K562 (cell line): Measurements from ENCODE around the gene FBXO48. TPM values are rescaled to one million over a fixed set of nuclear protein-coding genes. Genes with fewer than 3 reads are reported as not detected.

ENCODE experiments used
- ATAC-seq: fragments of 200-7000 bp; cut with Tn5 transposase; 3 replicates; pipeline ENCODE4 v1.9.1; 2020; ENCODE audit warnings: moderate library complexity
- BruUV-seq: library from RNA; stranded (reverse); fragments of 400-500 nt; replicated peaks from 2 replicates; lab custom pipeline; 2021; lab: Mats Ljungman, UMichigan
- CTCF ChIA-PET: fragments of 300-600 bp; formaldehyde crosslinking; extraction: SDS; loops from one replicate; lab custom pipeline; 2021; ENCODE audit warnings: low intra/inter-chr PET ratio; lab: Yijun Ruan, JAX
- POLR2A ChIA-PET: fragments of 300-600, 350-650 bp; sonication (Branson Sonifier 250); formaldehyde crosslinking; extraction: SDS; loops from one replicate; lab custom pipeline; 2021; ENCODE audit warnings: antibody characterized with exemption, inconsistent platforms; lab: Yijun Ruan, JAX
- DNase-seq, 4 experiments: peaks; one replicate each; pipeline versions ENCODE4 v3.0.0 to v3.0.0-alpha.2; 2011 to 2018; ENCODE audit warnings: low spot score in 3 of 4, mixed read lengths in 3 of 4; ENCODE audit errors: extremely low read depth in 1 of 4
- FAIRE-seq: peaks from 2 replicates; lab custom pipeline; 2011; peaks lifted over from hg19 to GRCh38; lab: Jason Lieb, UNC
- H2AFZ ChIP-seq: 2 replicates; pipeline ENCODE4 v1.6.0; 2011; ENCODE audit warnings: low read depth, low read length, control low read depth, inconsistent platforms
- H3K27ac ChIP-seq: fragments of 200-600 bp; 3 replicates; pipeline ENCODE4 v1.8.0; 2011; ENCODE audit warnings: low read depth, mild to moderate bottlenecking, control low read depth, inconsistent platforms, low read length, moderate library complexity, mixed read lengths; ENCODE audit errors: extremely low read depth
- H3K27me3 ChIP-seq, 2 experiments: fragments of 300-600 bp in 1 of 2; 2 replicates in 1 of 2; 3 replicates in 1 of 2; pipeline versions ENCODE4 v1.6.0 to v1.8.0; 2011; ENCODE audit warnings: inconsistent platforms in 2 of 2, low read length in 2 of 2, mild to moderate bottlenecking in 1 of 2, mixed read lengths in 1 of 2, moderate library complexity in 1 of 2; ENCODE audit not compliant: control insufficient read depth in 2 of 2, insufficient read depth in 2 of 2
- H3K36me3 ChIP-seq: fragments of 300-600 bp; 3 replicates; pipeline ENCODE4 v1.8.0; 2011; ENCODE audit warnings: mild to moderate bottlenecking, low read length, inconsistent platforms; ENCODE audit not compliant: control insufficient read depth, insufficient read depth
- H3K4me1 ChIP-seq, 2 experiments: fragments of 200-600 bp in 1 of 2; replicated peaks in 1 of 2; 2 replicates in 1 of 2; 3 replicates in 1 of 2; pipeline versions ENCODE4 v1.5.1 to v1.8.0; 2011; ENCODE audit warnings: inconsistent platforms in 2 of 2, low read length in 2 of 2, mild to moderate bottlenecking in 1 of 2, mixed read lengths in 1 of 2, moderate library complexity in 1 of 2; ENCODE audit not compliant: control insufficient read depth in 2 of 2, insufficient read depth in 2 of 2
- H3K4me2 ChIP-seq: 2 replicates; pipeline ENCODE4 v1.6.1; 2011; ENCODE audit warnings: low read length, control low read depth, inconsistent platforms, mixed read lengths; ENCODE audit not compliant: insufficient read depth
- H3K4me3 ChIP-seq: fragments of 200-600 bp; sonication (generic), shearing (Covaris generic); 2 replicates; pipeline ENCODE4 v1.5.1; 2016; ENCODE audit warnings: control low read depth, inconsistent platforms
- H3K79me2 ChIP-seq: fragments of 200-600 bp; 3 replicates; pipeline ENCODE4 v1.8.0; 2011; ENCODE audit warnings: low read length, inconsistent platforms; ENCODE audit not compliant: control insufficient read depth, insufficient read depth
- H3K9ac ChIP-seq, 2 experiments: 2 replicates each; pipeline versions ENCODE4 v1.6.0 to v1.6.1; 2011; ENCODE audit warnings: low read depth in 2 of 2, low read length in 2 of 2, control low read depth in 1 of 2, inconsistent platforms in 1 of 2, mild to moderate bottlenecking in 1 of 2, mixed read lengths in 1 of 2; ENCODE audit not compliant: insufficient read depth in 1 of 2
- H3K9me1 ChIP-seq: one replicate; pipeline ENCODE4 v1.6.0; 2011; ENCODE audit warnings: inconsistent platforms, mild to moderate bottlenecking, low read length, moderate library complexity; ENCODE audit not compliant: control insufficient read depth, insufficient read depth
- H3K9me3 ChIP-seq: replicated peaks from 2 replicates; pipeline ENCODE4 v1.5.1; 2011; ENCODE audit warnings: low read depth, low read length, inconsistent platforms; ENCODE audit not compliant: control insufficient read depth, insufficient read depth
- H4K20me1 ChIP-seq: replicated peaks from 2 replicates; pipeline ENCODE4 v1.6.1; 2011; ENCODE audit warnings: low read length, inconsistent platforms, mixed read lengths; ENCODE audit not compliant: control insufficient read depth, insufficient read depth
- CBFB ChIP-seq: sonication (generic); formaldehyde crosslinking; IDR thresholded peaks from 2 replicates; pipeline ENCODE4 v1.4.0; 2020; ENCODE audit warnings: mild to moderate bottlenecking, missing genetic modification reagents
- COPS2 ChIP-seq: fragments of 450-650 bp; conservative IDR thresholded peaks from 2 replicates; pipeline ENCODE4 v1.6.1; 2016; ENCODE audit warnings: mild to moderate bottlenecking, moderate library complexity
- DPF2 ChIP-seq: fragments of 450-650 bp; IDR thresholded peaks from 2 replicates; pipeline ENCODE4 v1.6.1; 2016
- ETV1 ChIP-seq: fragments of 450-650 bp; conservative IDR thresholded peaks from 2 replicates; pipeline ENCODE4 v1.6.1; 2016; ENCODE audit warnings: missing genetic modification characterization, control low read depth, low read depth, missing compliant biosample characterization
- FOXM1 ChIP-seq, 2 experiments: fragments of 450-650 bp in 1 of 2; sonication (generic) in 1 of 2; formaldehyde crosslinking in 1 of 2; IDR thresholded peaks; 2 replicates each; pipeline versions ENCODE4 v1.6.1 to v1.9.0; 2017 to 2022; ENCODE audit warnings: low read depth in 2 of 2, mild to moderate bottlenecking in 2 of 2, missing genetic modification reagents in 1 of 2, moderate library complexity in 1 of 2
- RFX1 ChIP-seq: fragments of 450-650 bp; IDR thresholded peaks from 2 replicates; pipeline ENCODE4 v1.6.1; 2016; ENCODE audit warnings: mild to moderate bottlenecking, moderate library complexity
- SP2 ChIP-seq: IDR thresholded peaks from 2 replicates; pipeline ENCODE4 v1.6.1; 2011; ENCODE audit warnings: mild to moderate bottlenecking, low read depth, low read length, moderate library complexity; ENCODE audit not compliant: poor library complexity, severe bottlenecking; ENCODE audit errors: extremely low read depth
- STAG1 ChIP-seq: sonication (generic); formaldehyde crosslinking; IDR thresholded peaks from 2 replicates; pipeline ENCODE4 v1.5.0; 2020; ENCODE audit warnings: missing genetic modification reagents, borderline replicate concordance
- ZFP30 ChIP-seq: fragments of 250-450 bp; sonication (Bioruptor Pico); IDR thresholded peaks from 2 replicates; pipeline ENCODE4 v1.8.0; 2022; ENCODE audit warnings: moderate library complexity, mild to moderate bottlenecking, inconsistent platforms, borderline replicate concordance
- ZNF717 ChIP-seq: fragments of 250-450 bp; sonication (Bioruptor Pico); IDR thresholded peaks from 2 replicates; pipeline ENCODE4 v1.5.0; 2021
- WGBS: fragments of 100-300 bp; shearing (Covaris generic); methylation state at CpG from one replicate; pipeline ENCODE4 v1.1.6; 2016; ENCODE audit warnings: low coverage, mixed read lengths; ENCODE audit not compliant: insufficient coverage; ENCODE audit errors: missing lambda C conversion rate; 5-methylcytosine and 5-hydroxymethylcytosine counted together
- in situ Hi-C: fragments of 300-500 bp; cut with MboI; formaldehyde crosslinking; loops from 4 replicates; pipeline ENCODE4 v1.15.0; 2018; ENCODE audit warnings: inconsistent platforms, mixed read lengths
- intact Hi-C: fragments of 100-400 bp; cut with micrococcal nuclease; formaldehyde crosslinking; loops from 2 replicates; pipeline ENCODE4 v1.14.2; 2022
- polyA plus RNA-seq, 8 experiments: library from polyadenylated mRNA; depleted of rRNA in 4 of 8; stranded (reverse) in 5 of 8; unstranded in 3 of 8; fragments of >200 nt; fragmentation: Nextera tagmentation in 2 of 8; fragmentation: Illumina TruSeq in 1 of 8; extraction: Ambion mirVana in 2 of 8; extraction: Trizol in 1 of 8; gene quantifications; 2 replicates each; pipeline versions ENCODE4 v1.2.1 to v1.2.3, GENCODE V29; 2011 to 2014; ENCODE audit warnings: inconsistent platforms in 1 of 8, missing spikeins in 1 of 8
- total RNA-seq, 7 experiments: library from RNA; depleted of rRNA in 6 of 7; stranded (reverse); fragments of >200 nt in 6 of 7; fragmentation: Illumina TruSeq in 2 of 7; extraction: Trizol in 2 of 7; gene quantifications; 2 replicates each; pipeline versions ENCODE4 v1.2.1 to v1.2.3, GENCODE V29; 2011 to 2021; ENCODE audit warnings: low replicate concordance in 1 of 7
- TF ChIP-seq, protein P1 (sequence below), 2 experiments: fragments of 450-650 bp; formaldehyde crosslinking in 1 of 2; IDR thresholded peaks; 2 replicates each; pipeline versions ENCODE4 v1.4.0 to v1.6.1; 2014 to 2020; ENCODE audit warnings: mild to moderate bottlenecking in 2 of 2, borderline replicate concordance in 1 of 2, low read depth in 1 of 2
- TF ChIP-seq, protein P2 (sequence below): sonication (generic); formaldehyde crosslinking; IDR thresholded peaks from 2 replicates; pipeline ENCODE4 v1.8.1; 2022; ENCODE audit warnings: missing genetic modification reagents

Gene FBXO48
- total and polyA plus RNA-seq, 9 of the 15 experiments (the other 6 are each of a cell fraction or from before 2014, with no cell fraction given): 0.36 to 1.8 (median 0.73) TPM

- in situ Hi-C loops: no loop called here
- intact Hi-C loops: no loop called here
- H3K79me2 ChIP-seq: no peaks in the 10 kb centered on the region
- no peaks in the 10 kb centered on the region for H4K20me1 ChIP-seq
- H3K27me3 ChIP-seq: no peaks in the 10 kb centered on the region
- H3K27ac ChIP-seq: no peak overlapping the region
- H3K4me1 ChIP-seq: peaks cover 9 to 42% of the 10 kb centered on the region in 2 experiments
- peak overlapping the region; percentile 57 for H2AFZ ChIP-seq
- H3K36me3 ChIP-seq: no peaks in the 10 kb centered on the region
- POLR2A ChIA-PET: interaction anchor here (0.7 kb wide), 1 partner anchor 27 kb away, joined by 5 read pairs; no protein-coding TSS in a partner anchor
- no peak overlapping the region for H3K4me3 ChIP-seq
- BruUV-seq: TSS peak; percentile 89
- H3K9ac ChIP-seq: no peak overlapping the region
- no peaks in the 10 kb centered on the region for H3K9me1 ChIP-seq
- no peak for FAIRE-seq
- H3K4me2 ChIP-seq: no peak overlapping the region
- CTCF ChIA-PET: no interaction called here
- no peaks in the 10 kb centered on the region for H3K9me3 ChIP-seq
- WGBS: 41% methylated on average over 7 of the region's 7 CpGs
- ATAC-seq: no peak
- no peak for DNase-seq
- TF ChIP-seq, protein P1, sequence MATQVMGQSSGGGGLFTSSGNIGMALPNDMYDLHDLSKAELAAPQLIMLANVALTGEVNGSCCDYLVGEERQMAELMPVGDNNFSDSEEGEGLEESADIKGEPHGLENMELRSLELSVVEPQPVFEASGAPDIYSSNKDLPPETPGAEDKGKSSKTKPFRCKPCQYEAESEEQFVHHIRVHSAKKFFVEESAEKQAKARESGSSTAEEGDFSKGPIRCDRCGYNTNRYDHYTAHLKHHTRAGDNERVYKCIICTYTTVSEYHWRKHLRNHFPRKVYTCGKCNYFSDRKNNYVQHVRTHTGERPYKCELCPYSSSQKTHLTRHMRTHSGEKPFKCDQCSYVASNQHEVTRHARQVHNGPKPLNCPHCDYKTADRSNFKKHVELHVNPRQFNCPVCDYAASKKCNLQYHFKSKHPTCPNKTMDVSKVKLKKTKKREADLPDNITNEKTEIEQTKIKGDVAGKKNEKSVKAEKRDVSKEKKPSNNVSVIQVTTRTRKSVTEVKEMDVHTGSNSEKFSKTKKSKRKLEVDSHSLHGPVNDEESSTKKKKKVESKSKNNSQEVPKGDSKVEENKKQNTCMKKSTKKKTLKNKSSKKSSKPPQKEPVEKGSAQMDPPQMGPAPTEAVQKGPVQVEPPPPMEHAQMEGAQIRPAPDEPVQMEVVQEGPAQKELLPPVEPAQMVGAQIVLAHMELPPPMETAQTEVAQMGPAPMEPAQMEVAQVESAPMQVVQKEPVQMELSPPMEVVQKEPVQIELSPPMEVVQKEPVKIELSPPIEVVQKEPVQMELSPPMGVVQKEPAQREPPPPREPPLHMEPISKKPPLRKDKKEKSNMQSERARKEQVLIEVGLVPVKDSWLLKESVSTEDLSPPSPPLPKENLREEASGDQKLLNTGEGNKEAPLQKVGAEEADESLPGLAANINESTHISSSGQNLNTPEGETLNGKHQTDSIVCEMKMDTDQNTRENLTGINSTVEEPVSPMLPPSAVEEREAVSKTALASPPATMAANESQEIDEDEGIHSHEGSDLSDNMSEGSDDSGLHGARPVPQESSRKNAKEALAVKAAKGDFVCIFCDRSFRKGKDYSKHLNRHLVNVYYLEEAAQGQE (IDR thresholded peaks at IDR 0.05; ENCODE audit: borderline replicate concordance): no peak
- TF ChIP-seq, protein P1 (CRISPR knock-in tag; IDR thresholded peaks at IDR 0.05; ENCODE audit: low read depth): peak; percentile 72; the same call in 1 of the 2 replicates
- no peak for TF ChIP-seq FOXM1 (IDR thresholded peaks at IDR 0.05; ENCODE audit: low read depth)
- no peak for TF ChIP-seq FOXM1 (CRISPR knock-in tag; IDR thresholded peaks at IDR 0.05; ENCODE audit: low read depth)
- TF ChIP-seq ETV1 (tag): no peak
- peak; percentile 96 for TF ChIP-seq ZNF717
- no peak for TF ChIP-seq SP2
- TF ChIP-seq STAG1 (CRISPR knock-in tag): no peak
- TF ChIP-seq RFX1: no peak
- no peak for TF ChIP-seq CBFB (CRISPR knock-in tag)
- peak; percentile 84; the same call in 1 of the 2 replicates for TF ChIP-seq ZFP30 (CRISPR knock-in tag)
- no peak for TF ChIP-seq COPS2
- TF ChIP-seq, protein P2, sequence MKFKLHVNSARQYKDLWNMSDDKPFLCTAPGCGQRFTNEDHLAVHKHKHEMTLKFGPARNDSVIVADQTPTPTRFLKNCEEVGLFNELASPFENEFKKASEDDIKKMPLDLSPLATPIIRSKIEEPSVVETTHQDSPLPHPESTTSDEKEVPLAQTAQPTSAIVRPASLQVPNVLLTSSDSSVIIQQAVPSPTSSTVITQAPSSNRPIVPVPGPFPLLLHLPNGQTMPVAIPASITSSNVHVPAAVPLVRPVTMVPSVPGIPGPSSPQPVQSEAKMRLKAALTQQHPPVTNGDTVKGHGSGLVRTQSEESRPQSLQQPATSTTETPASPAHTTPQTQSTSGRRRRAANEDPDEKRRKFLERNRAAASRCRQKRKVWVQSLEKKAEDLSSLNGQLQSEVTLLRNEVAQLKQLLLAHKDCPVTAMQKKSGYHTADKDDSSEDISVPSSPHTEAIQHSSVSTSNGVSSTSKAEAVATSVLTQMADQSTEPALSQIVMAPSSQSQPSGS: no peak
- no peak for TF ChIP-seq DPF2
These were observed 28.4 kb downstream of the FBXO48 start for GRCh38 chr2:68438455-68439303.
